ENCODE results near the gene LY86. TPM values are rescaled to one million over a fixed set of nuclear protein-coding genes. Genes with fewer than 3 reads are reported as not detected.

Gene LY86
- total and polyA plus RNA-seq, 9 of the 15 experiments (the other 6 are each of a cell fraction or from before 2014, with no cell fraction given): 0.08 to 0.20 TPM; not detected in 7

GRCh38 chr6:6643398-6643797 lies 54.9 kb downstream of the LY86 start:
- Histone ChIP-seq H4K20me1 (replicated peaks; ENCODE audit: control insufficient read depth, insufficient read depth, low read length) (no peaks in the 10 kb centered on the region), H3K4me3 (no peak overlapping the region), H3K4me2 (ENCODE audit: insufficient read depth, low read length) (no peak overlapping the region), H3K9me3 (replicated peaks; ENCODE audit: control insufficient read depth, insufficient read depth, low read depth, low read length) (no peaks in the 10 kb centered on the region), H3K27ac (ENCODE audit: extremely low read depth, low read depth, low read length) (no peak overlapping the region), H3K9me1 (ENCODE audit: control insufficient read depth, insufficient read depth, low read length) (no peaks in the 10 kb centered on the region), H3K27me3 (ENCODE audit: control insufficient read depth in 2 of 2, insufficient read depth in 2 of 2, low read length in 2 of 2) (peaks cover 26 to 38% of the 10 kb centered on the region in 2 experiments), H2AFZ (ENCODE audit: low read depth, low read length) (no peak overlapping the region), H3K36me3 (ENCODE audit: control insufficient read depth, insufficient read depth, low read length) (no peaks in the 10 kb centered on the region), H3K4me1 (replicated peaks in 1 of 2; ENCODE audit: control insufficient read depth in 2 of 2, insufficient read depth in 2 of 2, low read length in 2 of 2) (no peaks in the 10 kb centered on the region; a peak in 2 of 5 replicates), H3K9ac (ENCODE audit: insufficient read depth in 1 of 2, low read depth in 2 of 2, low read length in 2 of 2) (no peak overlapping the region), H3K79me2 (ENCODE audit: control insufficient read depth, insufficient read depth, low read length) (no peaks in the 10 kb centered on the region)
- TF ChIP-seq POLR3G (IDR thresholded peaks at IDR 0.05; ENCODE audit: extremely low read depth, insufficient read length, insufficient replicate concordance) (no peak), HNRNPLL (IDR thresholded peaks at IDR 0.05; ENCODE audit: low read depth, low read length, poor library complexity, severe bottlenecking) (no peak), EHMT2 (IDR thresholded peaks at IDR 0.05) (no peak), SMAD3 (CRISPR knock-in tag; conservative IDR thresholded peaks at IDR 0.05) (no peak), XRCC5 (IDR thresholded peaks at IDR 0.05; ENCODE audit: low read depth, low read length) (no peak), ADNP (tag; IDR thresholded peaks at IDR 0.05) (no peak), LEF1 (IDR thresholded peaks at IDR 0.05) (no peak), ZNF239 (CRISPR knock-in tag; IDR thresholded peaks at IDR 0.05) (no peak), ZBED1 (IDR thresholded peaks at IDR 0.05) (no peak), CHD2 (IDR thresholded peaks at IDR 0.05; ENCODE audit: low read depth, low read length) (no peak), MED1 (CRISPR knock-in tag; IDR thresholded peaks at IDR 0.05; ENCODE audit: borderline replicate concordance) (no peak), ZNF280A (IDR thresholded peaks at IDR 0.05; ENCODE audit: low read depth, partially characterized antibody) (no peak), FOXA3 (CRISPR knock-in tag; conservative IDR thresholded peaks at IDR 0.05 in 1 of 2, IDR thresholded peaks at IDR 0.05 in 1 of 2) (no peak), PRMT5 (CRISPR knock-in tag; IDR thresholded peaks at IDR 0.05) (no peak), NR1H2 (CRISPR knock-in tag; IDR thresholded peaks at IDR 0.05) (no peak), E2F1 (CRISPR knock-in tag; IDR thresholded peaks at IDR 0.05) (no peak)
- DNase-seq (ENCODE audit: extremely low read depth in 1 of 4, low spot score in 3 of 4) (no peak), FAIRE-seq (no peak), ATAC-seq (no peak)
- POLR2A ChIA-PET: no interaction called here
- CTCF ChIA-PET (ENCODE audit: low intra/inter-chr PET ratio): interaction anchor here (0.6 kb wide), 1 partner anchor 12 kb away, joined by 3 read pairs; no protein-coding TSS in a partner anchor
- in situ Hi-C loops (cut with MboI) (no loop called here), intact Hi-C loops (cut with micrococcal nuclease) (no loop called here)
- WGBS (ENCODE audit: insufficient coverage, low coverage, missing lambda C conversion rate): 5% methylated on average over 8 of the region's 8 CpGs
- no TSS peak for BruUV-seq (replicated peaks)
